ENCODE data around the gene CFAP65.

DNA sequence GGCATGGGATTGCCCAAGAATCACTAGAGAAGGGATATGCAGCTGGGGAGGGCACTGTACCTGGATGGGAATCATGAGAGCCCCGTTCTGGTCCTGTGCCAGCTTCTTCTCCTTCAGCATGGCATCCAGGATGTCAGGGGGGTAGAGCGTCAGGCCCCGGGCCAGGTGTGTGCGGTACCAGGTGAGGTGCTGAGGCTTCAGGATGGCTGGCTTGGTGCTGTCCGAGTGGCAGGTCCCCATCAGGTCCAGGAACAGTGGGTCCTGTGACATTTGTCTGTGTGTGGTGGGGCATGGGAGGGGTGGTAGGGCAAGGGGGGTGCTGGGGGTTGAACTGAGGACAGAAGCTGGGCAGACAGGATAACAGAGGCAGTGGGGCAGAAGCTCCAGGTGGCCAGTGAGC is 13.2 kb downstream of the CFAP65 start:
- TF ChIP-seq FOXM1 (IDR thresholded peaks at IDR 0.05; ENCODE audit: borderline replicate concordance): no peak
- TF ChIP-seq FOXA1 (IDR thresholded peaks at IDR 0.05): no peak
- TF ChIP-seq SP1 (IDR thresholded peaks at IDR 0.05): no peak
- TF ChIP-seq BHLHE40 (IDR thresholded peaks at IDR 0.05; ENCODE audit: borderline replicate concordance): no peak
- TF ChIP-seq NFRKB (IDR thresholded peaks at IDR 0.05): no peak
- TF ChIP-seq, protein P1, sequence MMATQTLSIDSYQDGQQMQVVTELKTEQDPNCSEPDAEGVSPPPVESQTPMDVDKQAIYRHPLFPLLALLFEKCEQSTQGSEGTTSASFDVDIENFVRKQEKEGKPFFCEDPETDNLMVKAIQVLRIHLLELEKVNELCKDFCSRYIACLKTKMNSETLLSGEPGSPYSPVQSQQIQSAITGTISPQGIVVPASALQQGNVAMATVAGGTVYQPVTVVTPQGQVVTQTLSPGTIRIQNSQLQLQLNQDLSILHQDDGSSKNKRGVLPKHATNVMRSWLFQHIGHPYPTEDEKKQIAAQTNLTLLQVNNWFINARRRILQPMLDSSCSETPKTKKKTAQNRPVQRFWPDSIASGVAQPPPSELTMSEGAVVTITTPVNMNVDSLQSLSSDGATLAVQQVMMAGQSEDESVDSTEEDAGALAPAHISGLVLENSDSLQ (IDR thresholded peaks at IDR 0.05): no peak
- no peak for TF ChIP-seq L3MBTL2 (conservative IDR thresholded peaks at IDR 0.05)
- TF ChIP-seq FOXK2 (IDR thresholded peaks at IDR 0.05): no peak
